Measurements from ENCODE around the gene GRM7.

DNA sequence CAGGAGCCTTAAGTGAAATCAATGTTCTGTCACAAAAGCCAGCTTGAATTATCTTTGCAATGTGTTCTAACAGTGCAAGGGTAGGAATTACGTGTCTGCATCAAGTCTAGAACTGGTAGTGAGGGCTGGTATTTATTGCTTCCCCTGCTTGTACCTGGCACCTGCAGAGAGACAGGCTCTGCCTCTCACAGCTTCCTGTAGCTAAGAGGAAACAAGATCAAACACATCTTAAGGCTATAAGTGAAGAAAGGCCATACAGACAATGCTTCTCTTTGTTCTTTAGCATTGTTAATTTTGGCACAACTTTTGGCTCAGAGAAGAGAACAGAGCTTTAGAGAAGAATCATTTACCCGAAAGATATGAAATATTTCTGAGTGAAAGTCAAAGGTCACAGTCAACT lies 479.9 kb downstream of the GRM7 start:
- TF ChIP-seq, protein P1, sequence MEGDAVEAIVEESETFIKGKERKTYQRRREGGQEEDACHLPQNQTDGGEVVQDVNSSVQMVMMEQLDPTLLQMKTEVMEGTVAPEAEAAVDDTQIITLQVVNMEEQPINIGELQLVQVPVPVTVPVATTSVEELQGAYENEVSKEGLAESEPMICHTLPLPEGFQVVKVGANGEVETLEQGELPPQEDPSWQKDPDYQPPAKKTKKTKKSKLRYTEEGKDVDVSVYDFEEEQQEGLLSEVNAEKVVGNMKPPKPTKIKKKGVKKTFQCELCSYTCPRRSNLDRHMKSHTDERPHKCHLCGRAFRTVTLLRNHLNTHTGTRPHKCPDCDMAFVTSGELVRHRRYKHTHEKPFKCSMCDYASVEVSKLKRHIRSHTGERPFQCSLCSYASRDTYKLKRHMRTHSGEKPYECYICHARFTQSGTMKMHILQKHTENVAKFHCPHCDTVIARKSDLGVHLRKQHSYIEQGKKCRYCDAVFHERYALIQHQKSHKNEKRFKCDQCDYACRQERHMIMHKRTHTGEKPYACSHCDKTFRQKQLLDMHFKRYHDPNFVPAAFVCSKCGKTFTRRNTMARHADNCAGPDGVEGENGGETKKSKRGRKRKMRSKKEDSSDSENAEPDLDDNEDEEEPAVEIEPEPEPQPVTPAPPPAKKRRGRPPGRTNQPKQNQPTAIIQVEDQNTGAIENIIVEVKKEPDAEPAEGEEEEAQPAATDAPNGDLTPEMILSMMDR (IDR thresholded peaks at IDR 0.05 in 4 of 5, conservative IDR thresholded peaks at IDR 0.05 in 1 of 5): no peak
- TF ChIP-seq POLR2A (IDR thresholded peaks at IDR 0.05): no peak

Data from gastrocnemius medialis (tissue), 4 donors.